Glutamatergic neuron (in vitro differentiated cells): ENCODE results near the gene SDC4. TPM values are rescaled to one million over a fixed set of nuclear protein-coding genes. Genes with fewer than 3 reads are reported as not detected.

ENCODE experiments used
- DNase-seq: peaks from one replicate; pipeline ENCODE4 v3.0.0; 2022
- H3K27ac Mint-ChIP-seq: one replicate; pipeline ENCODE4 v1.8.0; 2020; ENCODE audit warnings: mild to moderate bottlenecking, mixed read lengths, inconsistent platforms; ENCODE audit not compliant: unreplicated experiment
- H3K27me3 Mint-ChIP-seq: one replicate; pipeline ENCODE4 v1.8.0; 2020; ENCODE audit warnings: mild to moderate bottlenecking, moderate library complexity, mixed read lengths, inconsistent platforms; ENCODE audit not compliant: unreplicated experiment
- H3K36me3 Mint-ChIP-seq: one replicate; pipeline ENCODE4 v1.8.0; 2020; ENCODE audit warnings: mild to moderate bottlenecking, mixed read lengths, inconsistent platforms; ENCODE audit not compliant: unreplicated experiment
- H3K4me1 Mint-ChIP-seq: one replicate; pipeline ENCODE4 v1.8.0; 2020; ENCODE audit warnings: mild to moderate bottlenecking, low read depth, mixed read lengths, inconsistent platforms; ENCODE audit not compliant: unreplicated experiment
- H3K4me3 Mint-ChIP-seq: one replicate; pipeline ENCODE4 v1.8.0; 2020; ENCODE audit warnings: mild to moderate bottlenecking, mixed read lengths, inconsistent platforms; ENCODE audit not compliant: unreplicated experiment
- H3K9me3 Mint-ChIP-seq: one replicate; pipeline ENCODE4 v1.8.0; 2020; ENCODE audit warnings: mild to moderate bottlenecking, moderate library complexity, mixed read lengths, inconsistent platforms; ENCODE audit not compliant: unreplicated experiment
- CTCF ChIP-seq: fragments of 200-600 bp; sonication (generic); IDR thresholded peaks from one replicate; pipeline ENCODE4 v1.5.0; 2021; ENCODE audit not compliant: partially characterized antibody, unreplicated experiment
- total RNA-seq: library from RNA; stranded (reverse); fragmentation: NEBNext Ultra II Directional; extraction: Animal tissue kit (Norgen Biotek cat#: 25700); gene quantifications from one replicate; pipeline ENCODE4 v1.2.1, GENCODE V29; 2021; ENCODE audit not compliant: unreplicated experiment

SDC4 gene
- total RNA-seq, 1 donor from 2014 or later: 0.61 TPM

- DNase-seq: no peak
- Mint-ChIP-seq H3K4me1 (peaks cover 2% of the 10 kb centered on the region), H3K36me3 (peaks cover 6% of the 10 kb centered on the region), H3K9me3 (peaks cover 16% of the 10 kb centered on the region), H3K27ac (no peak overlapping the region), H3K4me3 (no peak overlapping the region), H3K27me3 (peaks cover 7% of the 10 kb centered on the region)
- no peak for TF ChIP-seq CTCF
Measured at GRCh38 chr20:45297786-45298497, 50.3 kb downstream of the SDC4 start.

- peaks cover 21% of the 10 kb centered on the region for H3K9me3 Mint-ChIP-seq
- H3K36me3 Mint-ChIP-seq: peaks cover 6% of the 10 kb centered on the region
- no peak for TF ChIP-seq CTCF
- peaks cover 16% of the 10 kb centered on the region for H3K27me3 Mint-ChIP-seq
- no peak overlapping the region for H3K27ac Mint-ChIP-seq
- no peak for DNase-seq
- no peak overlapping the region for H3K4me3 Mint-ChIP-seq
- peaks cover 15% of the 10 kb centered on the region for H3K4me1 Mint-ChIP-seq
Measured at GRCh38 chr20:45294659-45295058, 53.6 kb downstream of the SDC4 start.

GRCh38 chr20:45294003-45294368 is 54.2 kb downstream of the SDC4 start:
- H3K9me3 Mint-ChIP-seq: peaks cover 21% of the 10 kb centered on the region
- H3K4me3 Mint-ChIP-seq: peak overlapping the region; percentile 28
- peak; percentile 50 for TF ChIP-seq CTCF

GRCh38 chr20:45293041-45294002 is 54.9 kb downstream of the SDC4 start:
- peak; percentile 95 for DNase-seq
- H3K27ac Mint-ChIP-seq: peak overlapping the region; percentile 95
- H3K27me3 Mint-ChIP-seq: peaks cover 14% of the 10 kb centered on the region
- H3K9me3 Mint-ChIP-seq: peaks cover 22% of the 10 kb centered on the region
- peaks cover 15% of the 10 kb centered on the region for H3K4me1 Mint-ChIP-seq
- peaks cover 6% of the 10 kb centered on the region for H3K36me3 Mint-ChIP-seq
- TF ChIP-seq CTCF: peak; percentile 99
- H3K4me3 Mint-ChIP-seq: peak overlapping the region; percentile 82

More at GRCh38 chr20:45294003-45294368, 54.2 kb downstream of the SDC4 start:
- H3K4me1 Mint-ChIP-seq: peaks cover 15% of the 10 kb centered on the region
- H3K27me3 Mint-ChIP-seq: peaks cover 16% of the 10 kb centered on the region
- no peak for DNase-seq
- H3K36me3 Mint-ChIP-seq: peaks cover 6% of the 10 kb centered on the region
- peak overlapping the region; percentile 67 for H3K27ac Mint-ChIP-seq

- peak overlapping the region; percentile 95 for H3K27ac Mint-ChIP-seq
- H3K27me3 Mint-ChIP-seq: peaks cover 14% of the 10 kb centered on the region
- no peak for DNase-seq
- peaks cover 22% of the 10 kb centered on the region for H3K9me3 Mint-ChIP-seq
- peaks cover 6% of the 10 kb centered on the region for H3K36me3 Mint-ChIP-seq
- peaks cover 15% of the 10 kb centered on the region for H3K4me1 Mint-ChIP-seq
- no peak for TF ChIP-seq CTCF
- peak overlapping the region; percentile 82 for H3K4me3 Mint-ChIP-seq
Measured at GRCh38 chr20:45292343-45292742, 55.9 kb downstream of the SDC4 start.
